GM06990 (cell line): ENCODE data around the gene CDC42EP1.

ENCODE experiments used
- DNase-seq: peaks from one replicate; pipeline ENCODE4 v3.0.0-alpha.2; 2011; ENCODE audit not compliant: insufficient read length; ENCODE audit errors: extremely low read depth
- H3K27me3 ChIP-seq: replicated peaks from 2 replicates; pipeline ENCODE4 v1.6.0; 2011; ENCODE audit warnings: low read length; ENCODE audit not compliant: control insufficient read depth, insufficient read depth
- H3K36me3 ChIP-seq: 2 replicates; pipeline ENCODE4 v1.5.1; 2011; ENCODE audit warnings: low read length; ENCODE audit not compliant: control insufficient read depth, insufficient read depth
- H3K4me3 ChIP-seq: replicated peaks from 2 replicates; pipeline ENCODE4 v1.5.1; 2011; ENCODE audit warnings: low read depth, mild to moderate bottlenecking, control low read depth, low read length
- TF ChIP-seq, protein P1 (sequence below): IDR thresholded peaks from 2 replicates; pipeline ENCODE4 v1.5.1; 2011; ENCODE audit warnings: low read length, control low read depth, mild to moderate bottlenecking, inconsistent platforms; ENCODE audit not compliant: insufficient read depth, poor library complexity, severe bottlenecking

The CDC42EP1 gene

DNA sequence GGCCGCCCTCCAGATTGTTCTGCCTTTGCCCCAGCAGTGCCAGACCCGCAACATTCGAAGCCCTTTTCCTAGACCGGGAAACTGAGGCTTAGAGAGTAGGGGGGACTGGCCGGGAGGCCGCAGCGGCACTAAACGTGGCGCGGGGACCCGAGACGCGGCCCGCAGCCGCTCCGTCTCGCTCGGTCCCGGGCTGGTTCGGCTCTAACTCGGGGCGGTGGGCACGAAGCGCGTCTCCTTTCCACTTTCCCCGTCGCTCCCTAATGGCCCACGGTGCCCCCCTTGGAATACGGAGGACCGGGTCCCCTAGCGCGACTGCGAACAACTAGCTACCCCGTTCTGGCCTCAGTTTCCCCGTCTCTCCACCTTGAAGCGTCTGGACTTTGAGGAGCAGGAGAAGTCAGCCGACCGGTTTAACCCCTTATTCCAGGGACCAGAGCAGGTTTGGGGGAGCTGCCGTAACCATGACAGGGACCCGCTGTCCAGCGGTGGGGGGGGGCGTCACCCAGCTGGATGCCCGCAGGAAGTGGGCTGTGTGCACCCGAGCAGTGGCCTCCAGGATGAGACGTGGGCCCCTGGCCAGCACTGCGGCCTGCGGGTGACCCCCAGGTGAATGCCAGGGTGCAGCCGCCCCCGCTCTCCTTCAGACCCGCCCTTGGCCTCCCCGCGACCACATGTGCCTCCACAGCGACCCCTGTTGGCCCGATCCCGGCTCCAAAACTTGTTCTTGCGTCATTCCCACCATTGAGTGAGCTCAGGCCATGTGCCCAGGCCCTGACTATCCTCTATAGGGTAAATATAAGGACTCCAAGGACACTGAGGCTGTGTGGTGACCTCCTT, 1.1 kb downstream of the CDC42EP1 start:
- H3K4me3 ChIP-seq = no peak overlapping the region
- H3K36me3 ChIP-seq = no peaks in the 10 kb centered on the region
- TF ChIP-seq, protein P1, sequence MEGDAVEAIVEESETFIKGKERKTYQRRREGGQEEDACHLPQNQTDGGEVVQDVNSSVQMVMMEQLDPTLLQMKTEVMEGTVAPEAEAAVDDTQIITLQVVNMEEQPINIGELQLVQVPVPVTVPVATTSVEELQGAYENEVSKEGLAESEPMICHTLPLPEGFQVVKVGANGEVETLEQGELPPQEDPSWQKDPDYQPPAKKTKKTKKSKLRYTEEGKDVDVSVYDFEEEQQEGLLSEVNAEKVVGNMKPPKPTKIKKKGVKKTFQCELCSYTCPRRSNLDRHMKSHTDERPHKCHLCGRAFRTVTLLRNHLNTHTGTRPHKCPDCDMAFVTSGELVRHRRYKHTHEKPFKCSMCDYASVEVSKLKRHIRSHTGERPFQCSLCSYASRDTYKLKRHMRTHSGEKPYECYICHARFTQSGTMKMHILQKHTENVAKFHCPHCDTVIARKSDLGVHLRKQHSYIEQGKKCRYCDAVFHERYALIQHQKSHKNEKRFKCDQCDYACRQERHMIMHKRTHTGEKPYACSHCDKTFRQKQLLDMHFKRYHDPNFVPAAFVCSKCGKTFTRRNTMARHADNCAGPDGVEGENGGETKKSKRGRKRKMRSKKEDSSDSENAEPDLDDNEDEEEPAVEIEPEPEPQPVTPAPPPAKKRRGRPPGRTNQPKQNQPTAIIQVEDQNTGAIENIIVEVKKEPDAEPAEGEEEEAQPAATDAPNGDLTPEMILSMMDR = peak; percentile 76
- H3K27me3 ChIP-seq = peaks cover 3% of the 10 kb centered on the region
- peak; percentile 69 for DNase-seq

DNA sequence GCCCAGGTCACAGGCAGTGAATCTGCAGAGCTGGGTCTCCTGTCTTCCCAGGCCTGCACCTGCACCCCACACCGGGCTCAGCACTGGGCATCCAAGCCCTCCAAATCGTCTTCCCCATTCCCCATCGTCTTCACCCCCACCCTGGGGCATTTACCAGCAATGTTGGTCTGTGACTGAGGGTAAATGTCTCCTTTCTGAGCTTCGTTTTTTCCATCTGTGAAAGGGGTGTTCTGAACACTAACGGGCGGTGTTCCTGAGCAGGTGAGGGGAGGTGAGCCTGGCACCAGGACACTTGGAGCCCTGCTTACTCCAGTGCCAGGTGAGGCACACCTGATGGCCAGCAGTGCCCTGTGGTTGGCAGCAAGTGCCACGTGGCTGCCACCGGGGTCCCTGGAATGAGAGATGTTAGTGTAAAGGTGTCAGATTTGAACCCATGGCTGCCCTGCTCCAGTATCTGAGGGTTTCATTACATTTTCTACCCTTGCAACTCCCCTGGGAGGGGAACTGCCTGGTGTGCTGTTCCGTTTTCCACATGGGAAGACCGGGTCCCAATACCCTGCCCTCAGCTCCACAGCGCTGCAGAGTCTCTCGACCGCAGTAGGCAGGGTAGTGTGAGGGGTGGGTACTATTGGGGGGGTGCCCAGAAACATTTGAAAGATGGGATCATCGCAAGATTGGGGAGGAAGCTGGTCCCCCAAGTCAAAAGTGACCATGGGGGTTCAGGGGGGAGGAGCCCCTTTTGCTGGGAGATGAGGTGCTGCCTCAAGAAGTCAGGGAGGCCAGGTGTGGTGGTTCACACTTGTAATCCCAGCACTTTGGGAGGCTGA, 2.0 kb downstream of the CDC42EP1 start:
- no peak for DNase-seq
- Histone ChIP-seq H3K27me3 (peaks cover 1% of the 10 kb centered on the region), H3K36me3 (no peaks in the 10 kb centered on the region), H3K4me3 (no peak overlapping the region)
- TF ChIP-seq, protein P1 = no peak

DNA sequence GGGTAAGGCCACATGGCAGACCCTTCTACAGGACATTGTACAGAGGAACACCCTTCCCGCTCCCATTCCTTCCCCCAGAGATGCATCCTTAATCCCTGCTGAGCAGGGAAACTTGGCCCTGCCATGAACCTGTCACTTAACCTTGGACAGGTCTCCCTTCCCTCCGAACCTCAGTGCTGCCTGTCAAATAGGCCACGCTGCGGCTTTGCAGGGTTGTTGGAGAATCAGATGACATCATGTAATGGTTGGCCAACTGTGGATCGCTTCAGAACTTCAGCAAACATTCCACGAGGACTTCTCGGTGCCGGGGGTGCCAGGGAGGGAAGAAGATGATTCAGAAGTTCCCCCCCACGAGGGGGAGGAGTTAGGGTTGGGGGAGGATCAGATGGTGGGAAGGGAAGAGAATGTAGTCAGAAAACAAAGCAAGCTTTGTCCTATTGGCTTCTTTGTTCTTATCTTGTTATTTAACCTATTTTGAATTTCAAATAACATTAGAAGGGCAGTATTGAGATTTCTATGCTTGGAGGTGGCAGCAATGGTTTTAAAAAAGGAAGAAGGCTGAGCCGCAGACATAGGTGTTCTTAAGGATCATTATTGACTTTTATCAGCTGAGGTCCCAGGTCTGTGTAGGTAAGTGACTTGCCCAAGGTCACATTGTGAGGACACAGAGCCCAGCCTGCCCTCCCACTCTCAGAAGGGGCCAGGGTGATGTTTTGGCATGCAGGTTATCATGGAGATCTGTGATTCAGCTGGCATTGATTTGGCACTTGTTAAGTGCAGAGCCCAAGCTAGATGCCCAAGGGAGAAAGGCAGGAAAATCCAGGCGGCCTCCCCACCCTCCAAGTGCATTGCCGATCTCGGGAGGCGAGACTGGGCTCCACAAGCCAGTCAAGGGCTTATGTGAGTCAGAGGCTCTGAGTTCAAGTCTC, 3.1 kb downstream of the CDC42EP1 start:
- H3K36me3 ChIP-seq = no peaks in the 10 kb centered on the region
- no peak overlapping the region for H3K4me3 ChIP-seq
- peaks cover 1% of the 10 kb centered on the region; the same call in 1 of the 2 replicates for H3K27me3 ChIP-seq
- DNase-seq = no peak
- TF ChIP-seq, protein P1 = no peak

DNA sequence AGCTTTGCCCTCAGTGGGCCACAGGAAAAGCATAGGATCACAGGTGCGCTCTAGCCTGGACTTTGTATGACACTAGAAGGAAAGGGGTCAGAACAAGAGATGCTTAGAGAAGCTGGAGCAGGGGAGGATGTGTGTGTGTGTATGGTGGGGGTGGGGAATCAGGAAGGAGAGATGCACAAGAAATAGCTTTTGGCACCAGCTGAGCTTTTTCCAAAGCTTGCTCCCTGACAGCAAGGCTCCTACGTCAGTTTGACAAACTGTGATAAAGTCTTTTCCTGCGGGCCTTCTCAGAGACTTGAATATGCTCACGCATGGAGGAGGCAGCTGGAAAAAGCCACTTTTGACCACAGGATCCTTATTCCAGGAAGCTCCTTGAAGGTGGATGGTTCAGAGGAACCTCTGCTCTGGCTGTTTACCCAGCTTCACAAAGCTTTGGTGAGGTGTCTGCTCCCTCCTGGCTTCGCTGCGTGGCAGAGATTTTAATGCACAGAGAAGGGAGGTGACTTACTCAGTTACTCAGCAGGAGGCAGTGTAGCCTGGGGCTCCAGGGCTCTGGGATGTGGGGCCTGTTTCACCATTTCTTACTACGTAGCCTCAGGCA, 3.9 kb downstream of the CDC42EP1 start:
- peaks cover 1% of the 10 kb centered on the region; the same call in 1 of the 2 replicates for H3K27me3 ChIP-seq
- TF ChIP-seq, protein P1 = no peak
- no peaks in the 10 kb centered on the region for H3K36me3 ChIP-seq
- no peak overlapping the region for H3K4me3 ChIP-seq
- DNase-seq = no peak

DNA sequence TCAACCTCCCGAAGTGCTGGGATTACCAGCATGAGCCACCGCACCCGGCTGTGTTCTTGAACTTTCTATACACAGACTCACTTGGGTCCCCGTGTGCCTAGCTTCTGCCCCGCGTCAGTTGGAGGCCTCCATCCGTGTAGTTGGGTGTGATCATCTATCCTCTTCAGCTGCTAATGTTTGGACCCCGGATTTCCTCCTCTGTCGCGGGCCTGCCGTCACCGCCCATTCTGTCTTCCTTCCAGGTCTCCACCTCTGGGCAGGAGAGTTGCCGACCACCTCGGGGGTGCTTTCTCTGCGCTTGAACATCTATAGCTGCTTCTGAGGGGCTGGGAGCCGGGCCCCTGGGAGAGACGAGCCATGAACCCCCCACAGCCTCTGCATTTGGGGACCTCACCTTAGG, 5.5 kb downstream of the CDC42EP1 start:
- no peak for DNase-seq
- Histone ChIP-seq H3K36me3 (no peaks in the 10 kb centered on the region), H3K27me3 (peaks cover 1% of the 10 kb centered on the region), H3K4me3 (no peak overlapping the region)
- TF ChIP-seq, protein P1 = no peak
